D721Med (cell line): ENCODE measurements around the gene CLMP.
"Not testable (repeated sequence)": the region's sequence is repeated elsewhere in the genome, so short reads cannot be mapped to it uniquely, and the experiment has no call there.

Experiments
- DNase-seq: peaks from one replicate; pipeline ENCODE4 v3.0.0; 2011; ENCODE audit warnings: low spot score; ENCODE audit not compliant: insufficient read length
- FAIRE-seq: peaks from 2 replicates; lab custom pipeline; 2011; peaks lifted over from hg19 to GRCh38; lab: Jason Lieb, UNC
- CTCF ChIP-seq: IDR thresholded peaks from 2 replicates; pipeline ENCODE4 v1.5.1; 2012; ENCODE audit warnings: mild to moderate bottlenecking, control low read depth; ENCODE audit not compliant: insufficient read depth; ENCODE audit errors: missing control alignments

CLMP gene

GRCh38 chr11:123100379-123101085, 94.5 kb downstream of the CLMP start:
- FAIRE-seq: no peak
- TF ChIP-seq CTCF: no peak
- DNase-seq: no peak

GRCh38 chr11:123098990-123099389, 96.1 kb downstream of the CLMP start:
- TF ChIP-seq CTCF: no peak
- no peak for DNase-seq
- FAIRE-seq: no peak

- FAIRE-seq (no peak), DNase-seq (no peak)
- no peak for TF ChIP-seq CTCF
Observed at GRCh38 chr11:123093739-123094138, 101.3 kb downstream of the CLMP start.

GRCh38 chr11:123091506-123091905, 103.5 kb downstream of the CLMP start:
- FAIRE-seq (no peak), DNase-seq (no peak)
- TF ChIP-seq CTCF: no peak

GRCh38 chr11:123090168-123090567, 104.9 kb downstream of the CLMP start:
- DNase-seq, FAIRE-seq: not testable (repeated sequence)

- DNase-seq, FAIRE-seq: not testable (repeated sequence)
Observed at GRCh38 chr11:123088896-123089295, 106.2 kb downstream of the CLMP start.

GRCh38 chr11:123087657-123088056, 107.4 kb downstream of the CLMP start:
- not testable (repeated sequence) for FAIRE-seq, DNase-seq

- no peak for FAIRE-seq
- no peak for DNase-seq
- TF ChIP-seq CTCF: no peak
Observed at GRCh38 chr11:123086305-123086704, 108.7 kb downstream of the CLMP start.

- FAIRE-seq: no peak
- TF ChIP-seq CTCF: no peak
- DNase-seq: no peak
Observed at GRCh38 chr11:123085497-123085896, 109.6 kb downstream of the CLMP start.
